ENCODE data around the gene TM4SF20.

DNA sequence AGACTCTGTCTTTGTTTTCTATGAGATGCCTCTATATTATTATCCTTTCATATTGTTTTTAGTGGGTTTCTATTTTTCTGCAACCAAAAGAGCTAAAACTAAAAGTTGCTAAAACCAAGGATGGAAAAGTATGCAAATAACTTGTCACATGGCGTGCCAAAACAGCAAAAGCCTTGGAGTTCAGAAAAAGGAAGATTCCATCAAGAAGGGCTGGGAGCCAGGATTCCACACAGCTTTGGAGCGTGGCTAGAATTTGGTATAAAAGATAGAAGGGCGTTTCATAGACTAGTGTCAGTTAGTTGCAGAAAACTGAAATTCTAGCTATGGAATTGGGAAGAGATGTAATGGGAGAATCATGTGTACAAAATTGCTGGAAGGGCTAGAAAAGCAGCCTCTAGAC is 4.6 kb upstream of the TM4SF20 start:
- TF ChIP-seq, protein P1, sequence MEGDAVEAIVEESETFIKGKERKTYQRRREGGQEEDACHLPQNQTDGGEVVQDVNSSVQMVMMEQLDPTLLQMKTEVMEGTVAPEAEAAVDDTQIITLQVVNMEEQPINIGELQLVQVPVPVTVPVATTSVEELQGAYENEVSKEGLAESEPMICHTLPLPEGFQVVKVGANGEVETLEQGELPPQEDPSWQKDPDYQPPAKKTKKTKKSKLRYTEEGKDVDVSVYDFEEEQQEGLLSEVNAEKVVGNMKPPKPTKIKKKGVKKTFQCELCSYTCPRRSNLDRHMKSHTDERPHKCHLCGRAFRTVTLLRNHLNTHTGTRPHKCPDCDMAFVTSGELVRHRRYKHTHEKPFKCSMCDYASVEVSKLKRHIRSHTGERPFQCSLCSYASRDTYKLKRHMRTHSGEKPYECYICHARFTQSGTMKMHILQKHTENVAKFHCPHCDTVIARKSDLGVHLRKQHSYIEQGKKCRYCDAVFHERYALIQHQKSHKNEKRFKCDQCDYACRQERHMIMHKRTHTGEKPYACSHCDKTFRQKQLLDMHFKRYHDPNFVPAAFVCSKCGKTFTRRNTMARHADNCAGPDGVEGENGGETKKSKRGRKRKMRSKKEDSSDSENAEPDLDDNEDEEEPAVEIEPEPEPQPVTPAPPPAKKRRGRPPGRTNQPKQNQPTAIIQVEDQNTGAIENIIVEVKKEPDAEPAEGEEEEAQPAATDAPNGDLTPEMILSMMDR (conservative IDR thresholded peaks at IDR 0.05; ENCODE audit: low read length) = no peak
- TF ChIP-seq EZH2phosphoT487 (IDR thresholded peaks at IDR 0.05; ENCODE audit: borderline replicate concordance) = no peak

All from Loucy (cell line).